Psoas muscle (tissue), 8 donors: Measurements from ENCODE around the gene CHRNA9. TPM values are rescaled to one million over a fixed set of nuclear protein-coding genes. Genes with fewer than 3 reads are reported as not detected.

Experiments used
- ATAC-seq, 4 donors: fragments of 200-7000 bp; cut with Tn5 transposase; one replicate each; pipeline ENCODE4 v1.9.1; 2020; ENCODE audit warnings: moderate library complexity in 3 of 4, mild to moderate bottlenecking in 2 of 4
- DNase-seq, 2 donors: peaks; one replicate each; pipeline ENCODE4 v3.0.0-alpha.2; 2020
- H3K27ac ChIP-seq: fragments of 200-600 bp; one replicate; pipeline ENCODE4 v1.8.0; 2022
- H3K27me3 ChIP-seq, 3 donors: fragments of 200-600 bp in 1 of 3; one replicate each; pipeline versions ENCODE4 v1.6.1 to v1.8.0; 2013 to 2022; ENCODE audit warnings: low read length in 2 of 3, mild to moderate bottlenecking in 2 of 3, moderate library complexity in 1 of 3; ENCODE audit not compliant: insufficient read depth in 3 of 3
- H3K36me3 ChIP-seq, 2 donors: fragments of 200-600 bp in 1 of 2; one replicate each; pipeline versions ENCODE4 v1.6.1 to v1.8.0; 2013 to 2022; ENCODE audit warnings: low read depth in 1 of 2, mild to moderate bottlenecking in 1 of 2, moderate library complexity in 1 of 2; ENCODE audit not compliant: insufficient read depth in 1 of 2
- H3K4me1 ChIP-seq: fragments of 200-600 bp; one replicate; pipeline ENCODE4 v1.8.0; 2022
- H3K4me3 ChIP-seq: fragments of 200-600 bp; one replicate; pipeline ENCODE4 v1.8.0; 2022; ENCODE audit warnings: mild to moderate bottlenecking
- H3K9me3 ChIP-seq: fragments of 200-600 bp; one replicate; pipeline ENCODE4 v1.8.0; 2022
- WGBS, 3 donors: extraction: QIAGEN DNeasy Blood & Tissue Kit; methylation state at CpG; one replicate each; pipeline versions ENCODE4 v1.1.6 to v1.1.7; 2013; 5-methylcytosine and 5-hydroxymethylcytosine counted together
- intact Hi-C, 2 donors: fragments of 100-400 bp; cut with DNase I; formaldehyde crosslinking; loops; one replicate each; pipeline versions ENCODE4 v1.11.0 to v1.14.2; 2022
- polyA plus RNA-seq, 3 donors: library from polyadenylated mRNA; stranded (reverse); fragments of 200-250 nt; gene quantifications; one replicate each; pipeline ENCODE4 v1.2.3, GENCODE V29; 2013
- total RNA-seq, 4 donors: library from RNA; stranded (reverse); fragmentation: NEBNext Ultra II Directional in 2 of 4; extraction: Animal tissue kit (Norgen Biotek cat#: 25700) in 2 of 4; gene quantifications; one replicate each; pipeline versions ENCODE4 v1.2.1 to v1.2.4, GENCODE V29; 2021 to 2023
- TF ChIP-seq, protein P1 (sequence below): fragments of 200-600 bp; IDR thresholded peaks from one replicate; pipeline ENCODE4 v1.8.0; 2022; ENCODE audit warnings: antibody characterized with exemption
- donor health status: healthy with polysubstance abuse.
- donor health status: DM: no; HTN: no; CAD: no; lungs with moderate emphysema.
- donor health status: Bipolar disorder and iron deficiency.
- donor health status: healthy.
- donor health status: DM: yes; HTN: yes; CAD: no.
- donor health status: DM: no; HTN: no; CAD: no.
- donor health status: DM: no; HTN: no; CAD: no.
- donor health status: DM: yes; HTN: yes; CAD: no.

Gene CHRNA9
- total and polyA plus RNA-seq, 7 donors = 0.01 TPM; not detected in 6

- TF ChIP-seq, protein P1, sequence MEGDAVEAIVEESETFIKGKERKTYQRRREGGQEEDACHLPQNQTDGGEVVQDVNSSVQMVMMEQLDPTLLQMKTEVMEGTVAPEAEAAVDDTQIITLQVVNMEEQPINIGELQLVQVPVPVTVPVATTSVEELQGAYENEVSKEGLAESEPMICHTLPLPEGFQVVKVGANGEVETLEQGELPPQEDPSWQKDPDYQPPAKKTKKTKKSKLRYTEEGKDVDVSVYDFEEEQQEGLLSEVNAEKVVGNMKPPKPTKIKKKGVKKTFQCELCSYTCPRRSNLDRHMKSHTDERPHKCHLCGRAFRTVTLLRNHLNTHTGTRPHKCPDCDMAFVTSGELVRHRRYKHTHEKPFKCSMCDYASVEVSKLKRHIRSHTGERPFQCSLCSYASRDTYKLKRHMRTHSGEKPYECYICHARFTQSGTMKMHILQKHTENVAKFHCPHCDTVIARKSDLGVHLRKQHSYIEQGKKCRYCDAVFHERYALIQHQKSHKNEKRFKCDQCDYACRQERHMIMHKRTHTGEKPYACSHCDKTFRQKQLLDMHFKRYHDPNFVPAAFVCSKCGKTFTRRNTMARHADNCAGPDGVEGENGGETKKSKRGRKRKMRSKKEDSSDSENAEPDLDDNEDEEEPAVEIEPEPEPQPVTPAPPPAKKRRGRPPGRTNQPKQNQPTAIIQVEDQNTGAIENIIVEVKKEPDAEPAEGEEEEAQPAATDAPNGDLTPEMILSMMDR = no peak
- peaks cover 6% of the 10 kb centered on the region for H3K4me1 ChIP-seq
- 31 to 41% (median 32%) methylated on average over 7 of the region's 7 CpGs for WGBS, 3 donors
- H3K4me3 ChIP-seq = no peak overlapping the region
- no peak overlapping the region for H3K27ac ChIP-seq
- H3K36me3 ChIP-seq = no peaks in the 10 kb centered on the region
- DNase-seq = no peak
- ATAC-seq = no peak
- intact Hi-C loops = no loop called here
- H3K9me3 ChIP-seq = no peaks in the 10 kb centered on the region
- no peaks in the 10 kb centered on the region for H3K27me3 ChIP-seq
Observed at GRCh38 chr4:40321574-40322275, 13.4 kb upstream of the CHRNA9 start.

- ATAC-seq (no peak), DNase-seq (no peak)
- Histone ChIP-seq H3K36me3 (no peaks in the 10 kb centered on the region), H3K4me1 (no peaks in the 10 kb centered on the region), H3K4me3 (no peak overlapping the region), H3K27ac (no peak overlapping the region), H3K9me3 (no peaks in the 10 kb centered on the region), H3K27me3 (no peaks in the 10 kb centered on the region)
- TF ChIP-seq, protein P1 = no peak
- intact Hi-C loops = no loop called here
- 46 to 54% (median 53%) methylated on average over 4 of the region's 4 CpGs for WGBS, 3 donors
Observed at GRCh38 chr4:40322811-40323210, 12.3 kb upstream of the CHRNA9 start.

DNA sequence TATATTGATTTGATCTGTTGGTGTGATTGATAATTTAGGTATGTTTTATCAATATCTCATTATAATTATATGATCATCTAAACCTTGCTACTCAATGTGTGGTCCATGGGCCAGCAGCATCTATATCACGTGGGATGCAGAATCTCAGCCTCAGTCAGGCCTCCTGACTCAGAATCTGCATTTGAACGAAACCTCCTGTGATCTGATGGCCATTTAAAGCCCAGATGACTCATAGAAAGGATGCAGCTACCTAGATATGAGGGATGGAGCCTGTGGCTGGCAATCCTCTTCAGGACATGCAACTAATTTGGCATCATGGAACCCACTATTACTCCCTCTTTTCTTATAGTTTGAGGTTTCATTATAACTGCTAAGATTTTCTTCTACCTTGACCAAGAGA lies 11.3 kb upstream of the CHRNA9 start:
- intact Hi-C loops = no loop called here
- ATAC-seq = no peak
- Histone ChIP-seq H3K4me3 (no peak overlapping the region), H3K27ac (no peak overlapping the region), H3K9me3 (no peaks in the 10 kb centered on the region), H3K36me3 (no peaks in the 10 kb centered on the region), H3K27me3 (peaks cover 0 to 8% (median 0%) of the 10 kb centered on the region in 3 donors), H3K4me1 (no peaks in the 10 kb centered on the region)
- TF ChIP-seq, protein P1 = no peak
- no peak for DNase-seq
- WGBS, 3 donors = 84 to 85% (median 84%) methylated on average over 2 of the region's 2 CpGs

GRCh38 chr4:40325406-40326019 lies 9.6 kb upstream of the CHRNA9 start:
- H3K4me1 ChIP-seq = no peaks in the 10 kb centered on the region
- 20 to 22% (median 21%) methylated on average over 2 of the region's 2 CpGs for WGBS, 3 donors
- H3K9me3 ChIP-seq = no peaks in the 10 kb centered on the region
- peaks cover 0 to 8% (median 0%) of the 10 kb centered on the region in 3 donors for H3K27me3 ChIP-seq
- no peak overlapping the region for H3K27ac ChIP-seq
- ATAC-seq (peak in 2 of 4 donors; percentile 52 to 61), DNase-seq (no peak)
- intact Hi-C loops = no loop called here
- TF ChIP-seq, protein P1 = peak; percentile 69
- no peaks in the 10 kb centered on the region for H3K36me3 ChIP-seq
- no peak overlapping the region for H3K4me3 ChIP-seq
